AG10803 (cell line): ENCODE measurements around the gene SH3BP2.
A peak's percentile ranks its signal among the peaks of the same experiment; 100 is the strongest.

Source experiments
- DNase-seq: peaks from one replicate; pipeline ENCODE4 v3.0.0; 2010; ENCODE audit warnings: low read depth
- H3K4me3 ChIP-seq: 2 replicates; pipeline ENCODE4 v1.5.1; 2011; ENCODE audit warnings: mild to moderate bottlenecking, low read length, control low read depth
- CTCF ChIP-seq: conservative IDR thresholded peaks from 2 replicates; pipeline ENCODE4 v1.5.1; 2011; ENCODE audit warnings: mild to moderate bottlenecking, low read length, control low read depth, inconsistent platforms

SH3BP2 gene

GRCh38 chr4:2797545-2798305 is 4.8 kb downstream of the SH3BP2 start:
- TF ChIP-seq CTCF, result no peak
- no peak for DNase-seq
- H3K4me3 ChIP-seq, result no peak overlapping the region

GRCh38 chr4:2798399-2799223 is 5.7 kb downstream of the SH3BP2 start:
- TF ChIP-seq CTCF, result no peak
- H3K4me3 ChIP-seq, result no peak overlapping the region
- no peak for DNase-seq

GRCh38 chr4:2799224-2799911 is 6.5 kb downstream of the SH3BP2 start:
- no peak overlapping the region for H3K4me3 ChIP-seq
- no peak for DNase-seq
- TF ChIP-seq CTCF, result no peak

GRCh38 chr4:2799971-2800690 is 7.2 kb downstream of the SH3BP2 start:
- H3K4me3 ChIP-seq, result no peak overlapping the region
- no peak for TF ChIP-seq CTCF
- no peak for DNase-seq

DNA sequence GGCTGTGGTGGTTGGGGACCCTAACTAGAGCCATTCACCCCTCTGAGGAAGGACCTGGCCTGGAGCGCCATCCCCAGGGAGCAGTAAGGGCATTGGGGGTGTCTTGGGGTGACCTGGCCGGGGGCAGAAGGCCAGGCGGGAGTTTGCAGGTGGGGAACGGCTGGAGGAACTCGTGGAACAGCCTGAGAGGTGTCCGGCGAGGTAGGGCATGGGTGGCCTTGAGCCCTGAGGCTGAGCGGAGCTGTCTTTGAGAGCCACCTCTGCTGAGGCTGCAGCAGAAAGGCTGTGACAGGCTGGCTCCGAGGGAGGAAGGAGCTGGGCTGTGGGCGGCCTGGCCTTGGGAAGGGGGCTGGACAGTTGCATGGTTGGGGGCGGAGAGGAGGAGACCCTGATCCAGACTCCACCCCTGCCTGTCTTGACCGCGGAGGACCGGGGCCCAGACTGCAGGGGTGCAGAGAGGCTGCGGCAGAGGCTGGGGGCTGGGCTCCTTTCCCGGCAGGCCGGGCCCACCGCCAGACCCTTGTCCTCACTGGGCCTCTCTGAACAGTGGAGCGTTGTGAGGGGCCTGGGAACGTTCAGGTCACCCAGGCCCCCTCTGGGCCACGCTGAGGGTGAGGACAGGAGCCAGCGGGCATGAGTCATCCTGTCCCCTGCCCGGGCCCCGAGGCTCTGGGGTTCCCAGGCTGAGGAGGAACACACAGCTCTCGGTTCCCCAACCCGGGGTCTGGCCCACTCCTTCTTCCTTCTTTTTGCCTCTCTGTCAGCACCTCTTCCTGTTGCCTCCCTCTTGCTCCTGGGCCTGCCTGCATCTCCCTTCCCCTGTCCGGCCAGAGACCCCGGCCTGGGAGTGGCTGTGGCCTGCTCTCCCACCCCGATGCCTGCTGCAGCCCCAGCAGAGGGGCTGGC is 8.1 kb downstream of the SH3BP2 start:
- H3K4me3 ChIP-seq, result peak overlapping the region; percentile 12; the same call in 1 of the 2 replicates
- TF ChIP-seq CTCF, result no peak
- DNase-seq, result peak; percentile 44
